Muscle of back (tissue), 13 donors: ENCODE measurements around the gene LY6G5C. TPM values are rescaled to one million over a fixed set of nuclear protein-coding genes. Genes with fewer than 3 reads are reported as not detected.
A peak's percentile ranks its signal among the peaks of the same experiment; 100 is the strongest.

Experiments
- DNase-seq, 3 donors: peaks; one replicate each; pipeline versions ENCODE4 v3.0.0 to v3.0.0-alpha.2; 2013
- long read RNA-seq, 9 donors: transcript quantifications; one replicate each; lab custom pipeline, GENCODE V29; 2026
- polyA plus RNA-seq, 10 donors: library from polyadenylated mRNA; unstranded; fragments of 120-200 nt; gene quantifications; one replicate each; pipeline ENCODE4 v1.2.1, GENCODE V29; 2013; ENCODE audit not compliant: insufficient read length in 10 of 10

Gene LY6G5C
- polyA plus RNA-seq = 1 to 10 TPM in 9 of 10 donors, under 1 TPM in 1; 0.68 to 5.1 (median 2.4) TPM
- long read RNA-seq, donor 1 = 0 reads
- long read RNA-seq, donor 2 = 0 reads
- long read RNA-seq, donor 3 = 0 reads
- long read RNA-seq, donor 4 = 0 reads
- long read RNA-seq, donor 5 = 0 reads
- long read RNA-seq, donor 6, partial matches to known transcripts = 0 of 1 reads
- long read RNA-seq, donor 6, other reads (novel, unspliced or antisense) = 0 of 1 reads
- long read RNA-seq, donor 7 = 0 reads
- long read RNA-seq, donor 8 = 0 reads
- long read RNA-seq, donor 9 = 0 reads

DNA sequence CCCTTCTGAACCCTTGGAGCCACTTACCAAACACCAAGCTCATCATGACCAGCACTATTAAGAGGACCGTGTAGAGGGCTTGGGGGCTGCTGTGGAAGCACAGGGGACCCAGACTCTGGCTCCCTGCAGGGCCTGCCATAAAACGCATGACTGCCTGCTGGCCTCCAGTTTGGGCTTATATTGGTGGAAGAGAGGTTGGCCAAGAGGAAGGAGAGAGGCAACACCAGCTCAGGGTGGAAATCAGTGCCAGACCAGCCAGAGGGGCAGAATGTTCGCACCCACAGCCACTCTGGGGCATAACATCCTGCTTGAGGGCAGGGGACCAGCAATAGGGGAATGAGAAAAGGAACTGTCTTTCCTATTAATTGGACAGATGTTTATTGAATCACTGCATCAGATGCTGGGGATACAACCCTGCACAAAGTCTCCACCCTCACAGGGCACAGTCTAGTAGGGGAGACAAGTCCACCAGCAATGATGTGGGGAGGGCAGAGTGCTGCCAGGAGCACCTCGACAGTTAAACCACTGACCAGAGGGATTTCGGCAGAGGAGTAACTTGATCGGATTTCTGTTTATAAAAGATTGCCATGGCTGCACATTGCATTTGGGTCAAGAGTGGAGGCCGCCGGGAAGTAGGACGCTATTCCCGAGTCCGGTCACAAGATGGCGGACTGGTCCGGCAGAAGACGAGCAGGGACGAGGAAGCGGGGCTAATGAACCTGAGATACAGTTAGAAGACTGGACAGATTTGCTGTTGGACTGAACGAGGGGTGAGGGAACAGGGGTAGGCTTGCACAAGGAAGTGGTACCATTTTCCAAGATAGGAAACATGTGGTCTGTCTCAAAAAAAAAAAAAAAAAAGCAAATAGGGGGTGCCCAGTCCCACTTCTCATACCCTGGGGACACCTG, at the start of gene LY6G5C:
Gene LY6G5C, minus strand, starts transcription at position 842 of the 909 bp plus-strand sequence. Its CDS starts 694 bp downstream, at position 148.
- DNase-seq = peak; percentile 78 to 95 (median 90)

DNA sequence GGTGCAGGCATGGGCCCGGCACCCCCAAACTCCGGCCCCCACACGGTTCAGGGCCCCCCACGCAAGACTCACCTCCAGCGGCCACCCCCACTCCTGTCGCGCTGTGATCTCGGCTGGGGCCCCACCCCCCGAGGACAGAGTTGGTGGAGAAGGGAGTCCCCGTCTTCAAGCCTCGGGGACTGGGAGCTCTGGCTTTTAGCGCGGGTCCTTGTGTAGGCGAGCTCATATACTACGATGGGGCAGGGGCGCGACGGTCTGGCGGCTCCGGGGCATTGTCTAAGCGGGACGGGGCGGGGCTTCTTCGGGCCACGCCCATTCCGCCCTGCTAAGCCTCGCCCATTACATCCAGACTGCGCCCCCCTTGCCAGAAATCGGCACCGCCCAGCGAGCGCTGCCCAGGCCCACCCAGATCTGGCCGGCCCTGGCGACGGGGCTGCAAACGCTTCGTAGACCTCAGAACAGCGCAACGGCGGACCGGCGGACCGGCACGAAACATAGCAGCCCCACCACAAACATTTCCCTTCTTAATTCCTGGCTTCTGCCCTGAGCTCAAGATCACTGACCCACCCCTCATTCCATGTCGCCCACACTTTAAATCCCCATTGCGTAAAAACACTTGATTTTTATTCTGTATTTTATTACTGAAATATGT, 49.2 kb upstream of the LY6G5C start:
- peak; percentile 91 to 97 (median 97) for DNase-seq

GRCh38 chr6:31729515-31729978, 48.7 kb upstream of the LY6G5C start:
- DNase-seq = peak; percentile 90 to 97 (median 93)

DNA sequence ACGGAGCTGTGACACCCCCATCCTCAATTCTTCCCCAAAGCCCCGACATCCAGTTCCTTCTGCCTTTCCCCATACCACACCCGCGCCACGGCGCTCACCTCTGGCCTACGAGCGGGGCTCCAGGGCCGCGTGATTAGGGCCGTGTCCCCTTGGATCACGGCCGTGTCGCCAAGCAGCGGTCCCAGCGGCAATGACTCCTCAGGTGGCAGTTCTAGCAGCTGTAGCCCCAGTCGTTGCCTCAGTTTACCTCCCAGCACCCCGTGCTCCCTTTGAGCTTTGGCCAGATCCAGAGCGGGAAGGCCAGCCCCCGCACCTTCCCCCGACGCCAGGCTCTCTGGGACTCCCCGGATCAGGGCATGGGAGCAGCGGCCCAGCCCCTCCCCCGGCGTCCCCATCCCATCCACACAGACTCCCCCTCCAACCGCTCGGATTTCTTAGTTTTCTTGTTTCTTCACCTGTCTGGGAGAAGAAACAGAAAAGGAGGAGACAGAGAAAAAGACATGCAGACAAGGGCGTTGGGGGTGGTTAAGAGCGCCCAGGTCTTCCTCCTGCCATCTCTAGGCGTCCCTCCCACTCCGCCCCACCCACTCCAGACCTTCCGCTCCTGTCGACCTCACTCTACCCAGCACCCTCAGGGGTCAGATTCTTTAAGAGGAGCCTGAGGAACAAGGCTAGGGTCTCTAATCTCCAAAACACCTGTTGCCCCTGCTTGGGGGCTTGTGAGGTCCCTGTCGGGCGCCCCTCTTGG, 48.1 kb upstream of the LY6G5C start, which contains the start of gene DDAH2:
Gene DDAH2, minus strand, starts transcription at position 533 of the 748 bp plus-strand sequence. Its CDS starts 138 bp downstream, at position 395.
- peak in 1 of 3 donors; percentile 47 for DNase-seq

- DNase-seq = peak in 1 of 3 donors; percentile 11
These were observed 47.1 kb upstream of the LY6G5C start for GRCh38 chr6:31727717-31728671.

- DNase-seq = peak in 1 of 3 donors; percentile 37
These were observed 46.3 kb upstream of the LY6G5C start for GRCh38 chr6:31727034-31727716.

GRCh38 chr6:31725502-31726350, 44.9 kb upstream of the LY6G5C start:
- DNase-seq = peak in 1 of 3 donors; percentile 14

DNA sequence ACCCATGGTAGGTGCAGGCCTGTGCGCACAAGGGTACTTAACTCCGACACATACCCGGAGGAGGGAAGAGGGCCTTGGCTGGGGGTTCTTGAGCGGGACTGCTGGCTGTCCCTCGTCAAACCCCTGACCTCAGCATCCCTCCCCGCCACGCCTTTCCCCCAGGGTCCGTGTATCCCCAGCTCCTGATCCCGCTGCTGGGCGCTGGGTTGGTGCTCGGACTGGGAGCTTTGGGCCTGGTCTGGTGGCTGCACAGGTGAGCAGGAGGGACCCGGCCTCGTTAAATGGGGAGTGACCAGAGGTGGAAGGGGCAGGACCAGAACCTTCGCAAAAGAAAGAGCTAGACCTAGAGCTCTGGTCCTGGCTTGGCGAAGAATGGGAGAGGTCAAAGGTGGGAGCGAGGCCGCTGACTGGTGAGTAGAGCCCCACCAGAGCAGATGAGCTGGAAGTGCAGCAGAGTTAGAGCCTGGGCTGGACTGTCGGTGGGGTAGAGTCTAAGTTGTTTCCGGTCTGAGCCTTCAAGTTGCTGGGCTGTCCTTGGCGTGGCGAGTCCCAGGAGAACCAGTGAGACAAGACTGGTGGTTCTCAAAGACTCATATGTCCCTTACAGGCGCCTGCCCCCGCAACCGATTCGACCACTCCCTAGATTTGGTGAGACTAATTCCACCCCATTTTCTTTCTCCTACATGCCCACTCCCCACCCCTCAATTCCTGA, 43.3 kb upstream of the LY6G5C start:
- DNase-seq = peak in 1 of 3 donors; percentile 13

DNA sequence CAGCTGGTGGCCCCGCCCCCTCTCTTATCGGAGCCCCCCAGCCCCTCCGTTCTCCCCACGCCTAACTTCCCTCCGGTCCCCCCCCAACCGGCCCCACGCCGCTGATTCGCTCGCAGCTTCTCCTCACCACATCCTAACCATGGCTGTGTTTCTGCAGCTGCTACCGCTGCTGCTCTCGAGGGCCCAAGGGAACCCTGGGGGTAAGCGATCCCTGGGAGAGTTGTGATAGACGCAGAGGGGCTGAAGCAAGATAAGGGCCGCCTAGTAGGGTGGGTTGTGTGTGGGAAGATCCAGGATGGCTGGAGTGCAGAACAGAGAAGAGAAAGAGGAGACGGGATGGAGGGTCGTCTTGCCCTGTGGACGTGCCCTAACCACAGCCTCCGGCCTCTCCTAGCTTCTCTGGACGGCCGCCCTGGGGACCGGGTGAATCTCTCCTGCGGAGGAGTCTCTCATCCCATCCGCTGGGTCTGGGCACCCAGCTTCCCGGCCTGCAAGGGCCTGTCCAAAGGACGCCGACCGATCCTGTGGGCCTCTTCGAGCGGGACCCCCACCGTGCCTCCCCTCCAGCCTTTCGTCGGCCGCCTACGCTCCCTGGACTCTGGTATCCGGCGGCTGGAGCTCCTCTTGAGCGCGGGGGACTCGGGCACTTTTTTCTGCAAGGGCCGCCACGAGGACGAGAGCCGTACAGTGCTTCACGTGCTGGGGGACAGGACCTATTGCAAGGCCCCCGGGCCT, 42.5 kb upstream of the LY6G5C start, which contains the start of gene MPIG6B:
Gene MPIG6B, plus strand, starts transcription at position 129 of the 735 bp plus-strand sequence. Its CDS starts 11 bp downstream, at position 140.
- no peak for DNase-seq

- no peak for DNase-seq
These were observed 41.3 kb upstream of the LY6G5C start for GRCh38 chr6:31722173-31722572.

GRCh38 chr6:31721351-31722020, 40.6 kb upstream of the LY6G5C start, which contains the start of gene LY6G6C:
Gene LY6G6C, minus strand, starts transcription at chr6:31721746. Its CDS starts 67 bp downstream, at chr6:31721679.
- DNase-seq = no peak

- DNase-seq = no peak
These were observed 39.4 kb upstream of the LY6G5C start for GRCh38 chr6:31720196-31720770.

- DNase-seq = no peak
These were observed 38.1 kb upstream of the LY6G5C start for GRCh38 chr6:31719001-31719400.

GRCh38 chr6:31718265-31718664, 37.4 kb upstream of the LY6G5C start:
- DNase-seq = no peak

DNA sequence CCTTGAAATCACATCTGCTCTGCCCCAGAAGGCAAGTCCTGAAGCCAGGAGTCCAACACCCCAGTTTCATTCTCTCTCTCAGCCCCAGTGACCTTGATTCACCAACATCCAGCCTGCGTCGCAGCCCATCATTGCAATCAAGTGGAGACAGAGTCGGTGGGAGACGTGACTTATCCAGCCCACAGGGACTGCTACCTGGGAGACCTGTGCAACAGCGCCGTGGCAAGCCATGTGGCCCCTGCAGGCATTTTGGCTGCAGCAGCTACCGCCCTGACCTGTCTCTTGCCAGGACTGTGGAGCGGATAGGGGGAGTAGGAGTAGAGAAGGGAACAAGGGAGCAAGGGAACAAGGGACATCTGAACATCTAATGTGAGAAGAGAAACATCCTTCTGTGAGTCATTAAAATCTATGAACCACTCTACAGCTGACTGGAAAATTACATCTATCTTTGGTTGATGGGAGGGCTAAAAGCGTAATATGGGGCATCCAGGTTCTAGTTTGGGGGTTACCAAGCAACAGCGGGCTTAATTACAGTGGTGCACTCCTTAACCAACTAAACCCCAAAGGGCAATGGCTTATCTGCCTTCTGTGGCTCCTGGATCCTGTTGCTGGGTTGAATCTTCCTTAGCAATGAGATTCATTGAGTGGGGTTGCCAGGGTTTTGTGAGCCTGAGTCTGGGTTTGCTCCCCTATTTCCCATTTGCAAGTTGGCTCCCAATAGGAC, 36.8 kb upstream of the LY6G5C start:
- no peak for DNase-seq
